ENCODE results near the gene B3GNT8.

- no peak for TF ChIP-seq TEAD4 (IDR thresholded peaks at IDR 0.05; ENCODE audit: borderline replicate concordance, insufficient read depth)
- TF ChIP-seq POLR2AphosphoS5 (IDR thresholded peaks at IDR 0.05; ENCODE audit: low read depth, low read length): no peak
- no peak for TF ChIP-seq YY1 (IDR thresholded peaks at IDR 0.05; ENCODE audit: low read depth)
- TF ChIP-seq EP300 (IDR thresholded peaks at IDR 0.05; ENCODE audit: borderline replicate concordance in 1 of 2, low read depth in 1 of 2, low read length in 1 of 2): no peak
Observed at GRCh38 chr19:41421314-41421713, 5.9 kb downstream of the B3GNT8 start.
